ENCODE measurements around the gene TBR1. TPM values are rescaled to one million over a fixed set of nuclear protein-coding genes. Genes with fewer than 3 reads are reported as not detected.

Gene TBR1
- total RNA-seq, 1 experiment from 2014 or later, result not detected

- POLR2A ChIA-PET (ENCODE audit: unreplicated experiment), result no interaction called here
- H3K27me3 ChIP-seq (ENCODE audit: low read length), result no peaks in the 10 kb centered on the region
These were observed 18.0 kb downstream of the TBR1 start for GRCh38 chr2:161434118-161434517.

GRCh38 chr2:161436411-161436810 is 20.3 kb downstream of the TBR1 start:
- H3K27me3 ChIP-seq (ENCODE audit: low read length), result no peaks in the 10 kb centered on the region
- H3K79me2 ChIP-seq (ENCODE audit: low read length), result no peaks in the 10 kb centered on the region
- ATAC-seq (peak; percentile 91), DNase-seq (peak; percentile 84)
- H3K9ac ChIP-seq (ENCODE audit: low read length), result no peak overlapping the region
- ChIA-PET CTCF (interaction anchor here (1.0 kb wide), 1 partner anchor 119 kb away, joined by 6 read pairs; no protein-coding TSS in a partner anchor), POLR2A (ENCODE audit: unreplicated experiment) (interaction anchor here (0.7 to 0.8 kb wide), 2 partner anchors 19 to 128 kb away, joined by 3 read pairs; partner anchors contain the start of gene PSMD14)
- H3K27ac ChIP-seq (ENCODE audit: low read length), result no peak overlapping the region
- H3K4me2 ChIP-seq (ENCODE audit: low read length), result peak overlapping the region; percentile 49
- H3K36me3 ChIP-seq (ENCODE audit: low read depth, low read length), result no peaks in the 10 kb centered on the region
- intact Hi-C loops (cut with micrococcal nuclease), result loop anchor here (2.0 kb wide), 1 partner anchor 18 kb away; no protein-coding TSS in a partner anchor
- H3K4me3 ChIP-seq (ENCODE audit: low read length), result no peak overlapping the region
- H3K9me2 ChIP-seq (replicated peaks; ENCODE audit: low read length), result no peaks in the 10 kb centered on the region
- BruUV-seq (replicated peaks), result no TSS peak
- no peak for TF ChIP-seq EZH2 (IDR thresholded peaks at IDR 0.05; ENCODE audit: low read length, unreplicated experiment)
- TF ChIP-seq CTCF (conservative IDR thresholded peaks at IDR 0.05; ENCODE audit: low read depth, low read length), result no peak
- peaks cover 23% of the 10 kb centered on the region for H3K4me1 ChIP-seq (ENCODE audit: insufficient read depth, low read length)
- no peaks in the 10 kb centered on the region for H3K9me3 ChIP-seq (ENCODE audit: low read length)
- no peak overlapping the region for H2AFZ ChIP-seq (ENCODE audit: low read length)
- no peaks in the 10 kb centered on the region for H4K20me1 ChIP-seq (ENCODE audit: low read length)
- H3F3A ChIP-seq (ENCODE audit: low read length, unreplicated experiment), result no peaks in the 10 kb centered on the region

More at GRCh38 chr2:161434118-161434517, 18.0 kb downstream of the TBR1 start:
- Histone ChIP-seq H3K4me3 (ENCODE audit: low read length) (no peak overlapping the region), H3K36me3 (ENCODE audit: low read depth, low read length) (no peaks in the 10 kb centered on the region), H3K79me2 (ENCODE audit: low read length) (no peaks in the 10 kb centered on the region), H3F3A (ENCODE audit: low read length, unreplicated experiment) (no peaks in the 10 kb centered on the region), H4K20me1 (ENCODE audit: low read length) (no peaks in the 10 kb centered on the region), H3K4me1 (ENCODE audit: insufficient read depth, low read length) (peaks cover 23% of the 10 kb centered on the region), H3K9me3 (ENCODE audit: low read length) (no peaks in the 10 kb centered on the region), H2AFZ (ENCODE audit: low read length) (no peak overlapping the region), H3K9ac (ENCODE audit: low read length) (no peak overlapping the region), H3K27ac (ENCODE audit: low read length) (no peak overlapping the region), H3K4me2 (ENCODE audit: low read length) (no peak overlapping the region), H3K9me2 (replicated peaks; ENCODE audit: low read length) (no peaks in the 10 kb centered on the region)
- TF ChIP-seq CTCF (conservative IDR thresholded peaks at IDR 0.05; ENCODE audit: low read depth, low read length), result no peak
- no peak for TF ChIP-seq EZH2phosphoT487 (IDR thresholded peaks at IDR 0.05; ENCODE audit: borderline replicate concordance, low read length)
- TF ChIP-seq EZH2 (IDR thresholded peaks at IDR 0.05; ENCODE audit: low read length, unreplicated experiment), result no peak
- CTCF ChIA-PET, result no interaction called here
- intact Hi-C loops (cut with micrococcal nuclease), result no loop called here
- no peak for ATAC-seq
- DNase-seq, result no peak
- BruUV-seq (replicated peaks), result no TSS peak

GRCh38 chr2:161438598-161438997 is 22.5 kb downstream of the TBR1 start:
- ChIA-PET POLR2A (ENCODE audit: unreplicated experiment) (no interaction called here), CTCF (no interaction called here)
- Histone ChIP-seq H3K9me2 (replicated peaks; ENCODE audit: low read length) (no peaks in the 10 kb centered on the region), H3K27me3 (ENCODE audit: low read length) (no peaks in the 10 kb centered on the region), H3K36me3 (ENCODE audit: low read depth, low read length) (no peaks in the 10 kb centered on the region), H3K4me2 (ENCODE audit: low read length) (no peak overlapping the region), H3K4me3 (ENCODE audit: low read length) (no peak overlapping the region), H3K9me3 (ENCODE audit: low read length) (no peaks in the 10 kb centered on the region), H3K79me2 (ENCODE audit: low read length) (no peaks in the 10 kb centered on the region), H3K4me1 (ENCODE audit: insufficient read depth, low read length) (peaks cover 23% of the 10 kb centered on the region), H2AFZ (ENCODE audit: low read length) (no peak overlapping the region), H3K9ac (ENCODE audit: low read length) (no peak overlapping the region), H3K27ac (ENCODE audit: low read length) (no peak overlapping the region), H3F3A (ENCODE audit: low read length, unreplicated experiment) (no peaks in the 10 kb centered on the region), H4K20me1 (ENCODE audit: low read length) (no peaks in the 10 kb centered on the region)
- intact Hi-C loops (cut with micrococcal nuclease), result no loop called here
- BruUV-seq (replicated peaks), result no TSS peak
- DNase-seq, result no peak
- TF ChIP-seq EZH2phosphoT487 (IDR thresholded peaks at IDR 0.05; ENCODE audit: borderline replicate concordance, low read length), result no peak
- no peak for TF ChIP-seq EZH2 (IDR thresholded peaks at IDR 0.05; ENCODE audit: low read length, unreplicated experiment)
- no peak for TF ChIP-seq CTCF (conservative IDR thresholded peaks at IDR 0.05; ENCODE audit: low read depth, low read length)
- no peak for ATAC-seq
